AG09309 (cell line): Measurements from ENCODE around the gene ZNF74.
"Not testable (repeated sequence)": the region's sequence is repeated elsewhere in the genome, so short reads cannot be mapped to it uniquely, and the experiment has no call there.

ENCODE experiments used
- DNase-seq: peaks from one replicate; pipeline ENCODE4 v3.0.0-alpha.2; 2010; ENCODE audit warnings: low read depth
- H3K4me3 ChIP-seq: 2 replicates; pipeline ENCODE4 v1.5.1; 2011; ENCODE audit warnings: mild to moderate bottlenecking, low read depth, low read length, moderate library complexity; ENCODE audit not compliant: control insufficient read depth
- CTCF ChIP-seq: IDR thresholded peaks from 2 replicates; pipeline ENCODE4 v1.5.1; 2011; ENCODE audit warnings: mild to moderate bottlenecking, low read depth, low read length, inconsistent platforms; ENCODE audit not compliant: insufficient read depth, control insufficient read depth; ENCODE audit errors: missing control alignments

Gene ZNF74

GRCh38 chr22:20366841-20367240 is 27.1 kb upstream of the ZNF74 start:
- not testable (repeated sequence) for DNase-seq, H3K4me3 ChIP-seq

DNA sequence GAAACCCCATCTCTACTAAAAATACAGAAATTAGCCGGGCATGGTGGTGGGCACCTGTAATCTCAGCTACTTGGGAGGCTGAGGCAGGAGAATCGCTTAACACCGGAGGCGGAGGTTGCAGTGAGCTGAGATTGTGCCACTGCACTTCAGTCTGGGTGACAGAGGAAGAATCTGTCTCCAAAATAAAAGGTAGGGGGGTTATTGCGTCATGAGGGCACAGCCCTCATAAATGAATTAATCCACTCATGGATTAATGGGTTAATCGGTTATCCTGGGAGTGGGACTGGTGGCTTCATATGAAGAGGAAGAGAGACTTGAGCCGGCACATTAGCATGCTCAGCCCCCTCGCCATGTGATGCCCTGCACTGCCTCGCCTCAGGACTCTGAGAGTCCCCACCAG is 25.1 kb upstream of the ZNF74 start:
- H3K4me3 ChIP-seq, DNase-seq: not testable (repeated sequence)

DNA sequence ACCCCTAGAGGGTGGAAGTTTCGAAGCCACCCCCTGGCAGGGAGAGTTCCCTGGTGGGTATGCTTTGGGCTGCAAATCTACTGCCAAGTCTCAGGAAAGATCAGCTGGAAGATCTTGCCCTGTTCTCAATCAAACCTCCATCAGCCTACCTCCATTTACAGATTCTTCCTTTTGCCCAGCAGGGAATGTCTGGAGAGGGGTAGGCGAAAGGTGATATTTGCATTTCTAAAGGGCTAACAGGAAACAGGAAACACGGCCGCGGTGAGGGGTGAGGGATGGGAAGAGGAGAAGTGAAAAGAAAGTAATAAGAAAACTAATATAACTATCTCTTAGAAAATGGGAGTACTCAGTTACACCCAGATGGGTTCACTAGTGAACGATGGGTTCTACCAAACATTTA is 22.3 kb upstream of the ZNF74 start:
- DNase-seq, H3K4me3 ChIP-seq: not testable (repeated sequence)

- DNase-seq: not testable (repeated sequence)
These were observed 21.5 kb upstream of the ZNF74 start for GRCh38 chr22:20372406-20372854.

GRCh38 chr22:20373195-20373706 is 20.7 kb upstream of the ZNF74 start:
- not testable (repeated sequence) for H3K4me3 ChIP-seq, DNase-seq

More at GRCh38 chr22:20372406-20372854, 21.5 kb upstream of the ZNF74 start:
- not testable (repeated sequence) for H3K4me3 ChIP-seq

GRCh38 chr22:20374130-20374529 is 19.8 kb upstream of the ZNF74 start:
- not testable (repeated sequence) for H3K4me3 ChIP-seq, DNase-seq

DNA sequence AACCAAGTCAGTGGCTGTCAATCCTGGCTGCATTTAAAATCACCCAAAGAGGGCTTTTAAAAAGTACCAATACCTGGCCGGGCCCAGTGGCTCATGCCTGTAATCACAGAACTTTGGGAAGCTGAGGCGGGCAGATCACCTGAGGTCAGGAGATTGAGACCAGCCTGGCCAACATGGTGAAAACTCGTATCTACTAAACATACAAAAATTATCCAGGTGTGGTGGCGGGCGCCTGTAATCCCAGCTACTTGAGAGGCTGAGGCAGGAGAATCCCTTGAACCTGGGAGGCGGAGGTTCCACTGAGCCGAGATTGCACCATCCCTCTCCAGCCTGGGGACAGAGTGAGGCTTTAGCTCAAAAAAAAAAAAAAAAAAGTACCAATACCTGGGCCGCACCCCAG is 17.7 kb upstream of the ZNF74 start:
- H3K4me3 ChIP-seq, DNase-seq: not testable (repeated sequence)

GRCh38 chr22:20376983-20377382 is 17.0 kb upstream of the ZNF74 start:
- not testable (repeated sequence) for H3K4me3 ChIP-seq, DNase-seq

DNA sequence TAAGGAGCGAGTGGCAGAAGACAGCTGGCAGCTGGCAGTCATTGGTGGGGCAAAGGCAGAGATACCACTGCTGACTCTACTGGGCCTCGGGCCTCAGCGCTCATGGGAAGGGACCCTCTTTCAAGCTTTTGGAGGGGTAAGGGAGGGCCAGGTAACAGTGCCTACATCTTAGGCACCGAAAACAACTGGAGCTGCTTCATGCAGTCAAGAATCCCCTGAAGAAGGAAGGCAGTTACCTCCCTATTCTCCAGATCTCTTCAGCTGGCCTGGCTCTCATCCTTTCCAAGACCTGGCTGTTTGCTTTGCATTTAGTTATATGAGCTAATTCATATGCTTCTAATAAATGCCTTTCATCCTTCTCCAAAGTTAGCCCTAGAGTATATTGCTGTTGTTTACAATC is 15.8 kb upstream of the ZNF74 start:
- DNase-seq: no peak
- no peak overlapping the region for H3K4me3 ChIP-seq
- TF ChIP-seq CTCF: no peak

DNA sequence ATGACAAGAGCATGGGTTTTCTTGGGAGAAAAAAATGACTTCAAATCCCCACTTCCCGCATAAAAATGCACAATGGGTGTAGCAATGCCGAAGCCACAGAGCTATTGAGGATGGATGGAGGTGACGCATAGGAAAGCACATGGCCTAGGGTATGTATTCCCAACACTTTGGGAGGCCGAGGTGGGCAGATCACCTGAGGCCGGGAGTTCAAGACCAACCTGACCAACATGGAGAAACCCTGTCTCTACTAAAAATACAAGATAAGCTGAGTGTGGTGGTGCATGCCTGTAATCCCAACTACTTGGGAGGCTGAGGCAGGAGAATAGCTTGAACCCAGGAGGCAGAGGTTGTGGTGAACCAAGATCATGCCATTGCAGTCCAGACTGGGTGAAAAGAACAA is 15.3 kb upstream of the ZNF74 start:
- not testable (repeated sequence) for DNase-seq, H3K4me3 ChIP-seq

DNA sequence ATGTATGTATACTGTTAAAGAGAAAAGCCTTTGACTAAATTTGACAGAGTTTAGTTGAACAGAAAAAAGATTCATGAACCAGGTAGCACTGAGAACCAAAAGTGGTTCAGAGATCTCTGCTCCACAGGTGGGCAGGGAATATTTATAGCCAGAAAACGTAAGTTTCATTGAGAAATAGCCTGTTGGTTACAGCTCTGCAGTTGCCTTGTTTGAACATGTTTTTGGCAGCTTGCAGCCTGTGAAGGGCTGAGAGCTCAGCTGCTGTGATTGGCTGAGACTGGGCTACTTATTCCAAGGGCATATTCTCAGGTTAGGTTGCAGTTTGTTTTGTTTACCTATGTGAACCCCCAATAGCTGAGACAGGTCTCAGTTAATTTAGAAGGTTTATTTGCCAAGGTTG is 13.5 kb upstream of the ZNF74 start:
- DNase-seq: no peak
- no peak overlapping the region for H3K4me3 ChIP-seq
- TF ChIP-seq CTCF: no peak

GRCh38 chr22:20383538-20383937 is 10.4 kb upstream of the ZNF74 start:
- no peak for DNase-seq
- TF ChIP-seq CTCF: no peak
- no peak overlapping the region for H3K4me3 ChIP-seq
